Measurements from ENCODE around the gene NEURL1.

- TF ChIP-seq CTCF (IDR thresholded peaks at IDR 0.05) (no peak), EZH2 (IDR thresholded peaks at IDR 0.05; ENCODE audit: borderline replicate concordance, insufficient read depth, low read depth, low read length, poor library complexity, severe bottlenecking) (no peak)
Measured at GRCh38 chr10:103627893-103628292, 134.4 kb downstream of the NEURL1 start.
